ENCODE results near the gene GPR6.

- TF ChIP-seq CTCF (IDR thresholded peaks at IDR 0.05; ENCODE audit: control extremely low read depth in 1 of 3, insufficient read depth in 1 of 3, low read depth in 1 of 3, low read length in 3 of 3) = no peak
- no peak for TF ChIP-seq YY1 (IDR thresholded peaks at IDR 0.05; ENCODE audit: low read depth, low read length)
- no peak for TF ChIP-seq RAD21 (IDR thresholded peaks at IDR 0.05 in 1 of 2, conservative IDR thresholded peaks at IDR 0.05 in 1 of 2; ENCODE audit: low read depth in 2 of 2, low read length in 2 of 2)
- TF ChIP-seq CREB1 (IDR thresholded peaks at IDR 0.05) = no peak
- no peak for TF ChIP-seq EZH2 (IDR thresholded peaks at IDR 0.05; ENCODE audit: low read depth, low read length, severe bottlenecking)
- no peak for TF ChIP-seq BACH1 (IDR thresholded peaks at IDR 0.05; ENCODE audit: low read length)
- no peak for TF ChIP-seq EP300 (IDR thresholded peaks at IDR 0.05; ENCODE audit: borderline replicate concordance in 1 of 2, low read depth in 2 of 2, low read length in 2 of 2)
- TF ChIP-seq CEBPB (IDR thresholded peaks at IDR 0.05; ENCODE audit: low read depth, low read length) = no peak
- TF ChIP-seq GTF2F1 (IDR thresholded peaks at IDR 0.05; ENCODE audit: borderline replicate concordance, low read depth, low read length) = no peak
Measured at GRCh38 chr6:109962271-109962670, 15.8 kb upstream of the GPR6 start.

All from H1 (cell line).